ENCODE measurements around the gene DAAM1.

The DAAM1 gene

DNA sequence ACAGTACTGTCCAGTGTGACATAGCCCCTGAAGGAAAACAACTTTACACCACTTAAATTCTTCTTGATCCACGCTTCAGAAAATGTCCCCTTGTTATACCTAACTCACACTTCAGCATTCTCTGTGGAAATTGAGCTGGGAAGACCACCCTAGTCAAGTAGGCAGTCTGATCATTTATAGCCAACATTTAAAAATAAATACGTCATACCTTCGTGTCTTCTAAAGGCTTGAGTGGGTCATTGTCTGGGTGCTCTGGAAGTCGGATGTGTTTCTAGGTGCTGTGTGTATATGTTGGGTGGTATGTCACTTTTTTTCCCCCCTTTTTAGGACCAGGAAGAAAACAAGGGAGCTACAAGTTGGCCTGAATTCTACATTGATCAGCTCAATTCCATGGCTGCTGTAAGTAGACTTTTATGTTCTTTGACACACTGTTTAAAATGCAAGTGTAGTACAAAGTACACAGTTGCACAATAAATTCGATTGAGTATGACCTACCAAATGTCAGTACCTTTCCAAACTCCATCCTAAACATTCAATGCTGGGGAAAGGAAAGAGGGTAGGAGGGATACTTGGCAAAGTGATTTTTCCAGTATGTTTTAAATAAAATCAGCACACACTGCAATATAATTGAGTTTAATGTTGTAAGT is 126.6 kb downstream of the DAAM1 start:
- DNase-seq (ENCODE audit: low read depth in 2 of 2), result no peak

- no peak for DNase-seq (ENCODE audit: low read depth in 2 of 2)
These were observed 127.8 kb downstream of the DAAM1 start for GRCh38 chr14:59316151-59316830.

DNA sequence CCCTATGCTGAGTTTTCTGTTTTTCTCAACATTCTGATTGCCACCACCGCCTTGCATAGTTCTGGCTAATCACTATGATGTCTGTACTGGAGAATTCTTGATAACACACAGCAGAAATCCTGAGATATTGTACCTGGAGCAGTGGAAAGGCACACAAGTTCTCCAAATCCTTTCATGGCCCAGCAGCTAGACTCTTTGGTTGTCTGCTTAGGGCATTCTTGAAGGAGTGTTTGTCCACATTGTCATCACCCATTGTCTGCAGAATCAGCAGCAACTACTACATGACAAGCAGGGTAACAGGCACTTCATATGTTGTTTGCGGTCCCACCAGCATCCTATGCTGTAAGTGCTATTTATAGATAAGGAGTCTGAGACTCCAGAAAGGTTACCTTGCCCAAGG is 128.9 kb downstream of the DAAM1 start:
- no peak for DNase-seq (ENCODE audit: low read depth in 2 of 2)

DNA sequence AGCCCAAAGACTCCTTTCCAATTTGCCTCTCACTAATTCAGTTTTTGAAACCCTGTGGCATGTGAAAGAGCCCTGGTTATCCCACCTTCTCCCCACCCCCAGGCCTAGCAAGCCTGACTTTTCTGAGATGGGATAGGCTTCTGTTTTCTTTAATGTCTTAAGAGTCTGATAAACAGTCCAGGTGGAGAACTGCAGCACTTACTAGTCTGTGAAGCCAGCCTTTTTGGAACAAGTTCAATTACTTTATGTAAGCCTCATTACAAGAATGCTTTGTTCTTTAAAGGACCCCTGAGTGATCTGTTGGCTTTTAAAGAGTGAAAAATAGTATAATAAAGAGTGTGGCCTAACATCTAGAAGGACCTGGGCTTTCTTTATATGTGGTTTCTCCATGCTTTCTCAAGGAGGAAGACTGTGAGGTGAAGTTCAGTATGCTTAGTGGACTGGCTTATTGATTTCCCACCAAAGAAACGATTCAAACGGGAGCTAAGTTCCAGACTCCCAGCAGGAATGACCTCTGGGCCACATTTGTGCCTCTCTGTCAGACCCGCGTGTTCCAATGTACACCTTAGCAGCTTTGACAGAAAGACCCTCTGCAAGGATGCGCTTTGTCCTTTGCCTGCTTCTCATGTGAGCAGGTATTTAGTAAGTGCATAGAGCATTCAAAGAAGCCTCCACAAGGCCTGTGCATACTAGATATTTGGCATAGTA is 129.5 kb downstream of the DAAM1 start:
- DNase-seq (ENCODE audit: low read depth in 2 of 2), result no peak

DNA sequence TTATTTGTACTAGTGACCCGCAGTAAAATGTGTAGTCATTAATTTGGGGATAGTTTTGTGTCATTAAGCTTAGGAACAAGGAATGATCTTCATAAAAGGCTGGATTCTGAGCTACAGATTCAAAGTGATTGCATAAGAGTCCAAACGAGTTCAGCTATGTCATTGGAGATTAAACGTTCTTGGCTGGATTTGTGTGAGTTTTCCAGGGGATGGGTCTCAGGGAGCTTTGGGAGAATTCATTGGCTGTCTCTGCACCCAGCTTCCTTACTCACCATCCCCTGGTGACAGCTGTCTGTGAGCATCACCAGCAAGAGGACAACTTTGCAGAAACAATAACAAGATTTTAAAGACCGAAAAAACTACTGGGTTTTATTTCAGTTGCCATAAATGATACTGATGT is 130.4 kb downstream of the DAAM1 start:
- DNase-seq (ENCODE audit: low read depth in 2 of 2), result no peak

GRCh38 chr14:59320361-59320760 is 131.9 kb downstream of the DAAM1 start:
- DNase-seq (ENCODE audit: low read depth in 2 of 2), result no peak

- DNase-seq (ENCODE audit: low read depth in 2 of 2), result no peak
These were observed 132.5 kb downstream of the DAAM1 start for GRCh38 chr14:59320763-59321625.

GRCh38 chr14:59321626-59321949 is 133.1 kb downstream of the DAAM1 start:
- no peak for DNase-seq (ENCODE audit: low read depth in 2 of 2)

DNA sequence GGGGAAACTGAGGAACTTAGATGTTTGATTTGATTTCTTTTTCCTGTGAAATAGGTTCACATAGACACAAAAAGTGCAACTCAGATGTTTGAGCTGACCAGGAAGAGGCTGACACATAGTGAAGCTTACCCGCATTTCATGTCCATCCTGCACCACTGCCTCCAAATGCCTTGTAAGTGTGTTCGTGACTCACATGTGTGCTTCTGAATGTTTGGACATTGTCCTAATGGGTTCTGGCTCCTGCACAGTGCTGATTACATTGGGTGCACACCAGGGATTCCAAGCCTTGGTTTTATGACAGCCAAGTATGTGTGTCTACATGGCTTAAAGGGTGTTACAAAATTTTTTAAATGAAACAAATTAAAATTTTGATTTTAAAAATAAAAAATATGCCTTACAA is 137.4 kb downstream of the DAAM1 start:
- DNase-seq (ENCODE audit: low read depth in 2 of 2), result no peak

DNA sequence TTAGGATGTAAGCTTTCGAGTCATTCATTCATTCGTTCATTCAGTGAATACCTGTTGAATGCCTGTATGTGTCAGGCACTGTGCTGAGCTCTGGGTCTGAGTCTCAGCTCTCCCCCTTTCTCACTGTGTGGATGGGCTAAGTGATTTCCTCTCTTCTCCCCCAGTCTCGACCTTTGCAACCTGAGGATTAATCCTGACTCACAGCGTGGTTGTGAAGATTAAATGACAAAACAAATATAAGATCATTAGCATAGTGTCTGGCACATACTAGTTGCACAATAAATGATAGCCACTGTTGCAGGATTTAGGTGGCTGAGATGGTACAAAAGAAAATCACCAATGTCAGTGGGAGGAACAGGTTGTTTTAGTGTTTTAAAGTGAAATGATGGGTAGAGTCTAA is 140.0 kb downstream of the DAAM1 start:
- DNase-seq (ENCODE audit: low read depth in 2 of 2), result no peak

GRCh38 chr14:59330455-59330854 is 142.0 kb downstream of the DAAM1 start:
- no peak for DNase-seq (ENCODE audit: low read depth in 2 of 2)

DNA sequence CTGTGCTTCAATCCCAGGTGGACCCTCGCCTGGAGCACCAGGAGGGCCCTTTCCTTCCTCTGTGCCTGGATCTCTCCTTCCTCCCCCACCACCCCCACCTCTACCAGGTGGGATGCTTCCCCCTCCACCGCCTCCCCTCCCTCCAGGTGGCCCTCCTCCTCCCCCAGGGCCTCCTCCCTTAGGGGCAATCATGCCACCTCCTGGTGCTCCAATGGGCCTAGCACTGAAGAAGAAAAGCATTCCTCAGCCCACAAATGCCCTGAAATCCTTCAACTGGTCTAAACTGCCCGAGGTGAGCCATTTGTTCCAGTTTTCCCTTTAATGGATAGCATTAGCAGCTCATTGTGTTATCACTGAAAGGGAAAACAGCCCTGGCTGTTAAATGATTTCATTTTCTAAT is 142.8 kb downstream of the DAAM1 start:
- no peak for DNase-seq (ENCODE audit: low read depth in 2 of 2)

DNA sequence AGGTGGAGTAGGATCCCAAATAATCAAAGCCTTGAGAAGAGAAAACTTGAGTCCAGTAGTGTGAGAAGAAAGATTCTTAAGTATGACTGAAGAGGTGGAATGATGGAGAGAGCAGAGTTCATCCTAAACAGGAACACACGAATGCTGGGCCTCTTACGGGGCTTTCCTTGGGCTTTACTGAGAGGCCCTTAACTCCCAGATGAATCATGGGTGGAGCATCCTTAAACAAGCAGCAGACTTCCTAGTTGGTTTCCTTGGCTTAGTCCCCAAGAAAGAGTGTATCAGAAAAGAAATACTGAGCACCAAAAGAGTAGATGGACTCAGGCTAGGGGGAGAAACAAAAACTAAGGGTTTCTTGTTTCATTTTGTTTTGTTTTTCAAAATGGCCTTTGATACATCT is 144.3 kb downstream of the DAAM1 start:
- no peak for DNase-seq (ENCODE audit: low read depth in 2 of 2)

DNA sequence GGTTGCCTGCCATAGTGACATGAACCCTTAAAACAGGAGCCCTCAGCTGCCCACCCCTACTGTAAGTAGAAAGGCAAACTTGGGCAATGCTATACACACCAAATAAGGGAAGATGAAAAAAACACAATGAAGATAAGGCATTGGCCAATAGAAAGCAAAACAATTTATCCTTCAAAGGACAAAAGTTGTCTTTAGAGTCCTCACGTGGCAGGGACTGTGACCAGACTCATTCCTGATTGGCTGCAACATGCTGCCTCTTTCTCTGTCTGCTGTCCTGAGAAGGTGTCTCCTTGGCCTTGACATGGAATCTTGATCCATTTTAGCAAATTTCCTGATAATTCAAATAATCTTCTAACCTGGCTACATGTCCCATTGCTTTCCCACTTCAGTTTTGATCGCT is 144.8 kb downstream of the DAAM1 start:
- DNase-seq (ENCODE audit: low read depth in 2 of 2), result no peak

GRCh38 chr14:59333668-59334067 is 145.2 kb downstream of the DAAM1 start:
- DNase-seq (ENCODE audit: low read depth in 2 of 2), result no peak

GRCh38 chr14:59334253-59334652 is 145.8 kb downstream of the DAAM1 start:
- DNase-seq (ENCODE audit: low read depth in 2 of 2), result no peak

GRCh38 chr14:59336098-59336497 is 147.6 kb downstream of the DAAM1 start:
- no peak for DNase-seq (ENCODE audit: low read depth in 2 of 2)

- DNase-seq (ENCODE audit: low read depth in 2 of 2), result no peak
These were observed 148.2 kb downstream of the DAAM1 start for GRCh38 chr14:59336706-59337105.

DNA sequence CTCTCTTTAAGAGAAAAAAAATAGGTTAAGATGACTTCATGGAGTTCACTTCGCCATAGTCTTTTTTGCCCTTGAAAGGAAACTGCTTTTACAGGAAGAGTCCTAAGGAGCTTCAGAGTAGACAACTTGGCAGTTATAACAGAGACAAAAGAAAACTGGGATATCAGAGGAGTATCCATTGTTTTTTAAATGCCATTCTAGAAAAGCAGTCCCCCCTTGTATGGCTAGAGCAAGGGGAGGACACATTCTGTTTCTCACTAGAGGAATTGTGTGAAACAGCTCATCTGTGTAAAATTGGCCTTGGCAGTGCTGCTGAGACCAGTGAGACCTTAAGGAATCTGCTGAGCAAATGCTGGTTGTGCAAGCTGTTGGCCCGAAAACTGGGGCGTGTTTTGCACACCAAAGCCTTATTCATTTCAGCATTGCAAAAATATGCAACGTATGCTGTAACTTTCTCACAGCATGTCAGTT is 148.7 kb downstream of the DAAM1 start:
- no peak for DNase-seq (ENCODE audit: low read depth in 2 of 2)

DNA sequence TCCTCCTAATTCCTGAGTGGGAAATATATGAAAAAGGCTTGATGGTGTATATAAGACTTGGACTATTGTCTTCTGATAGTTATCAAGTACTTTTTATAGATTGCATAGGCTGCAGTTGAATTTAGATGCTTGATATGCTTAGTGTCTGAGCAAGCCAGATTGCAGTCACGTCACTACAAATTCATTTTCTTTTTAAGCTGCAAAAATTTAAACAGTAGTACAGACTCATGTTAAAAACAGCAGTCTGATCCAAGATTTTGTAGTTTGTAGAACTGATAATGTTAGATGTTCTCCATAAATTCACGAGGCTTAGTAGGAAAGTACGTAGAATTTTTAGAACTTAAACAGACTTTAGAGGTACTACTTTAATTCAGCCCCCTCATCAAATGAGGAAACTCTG is 150.3 kb downstream of the DAAM1 start:
- no peak for DNase-seq (ENCODE audit: low read depth in 2 of 2)

- DNase-seq (ENCODE audit: low read depth in 2 of 2), result no peak
These were observed 151.3 kb downstream of the DAAM1 start for GRCh38 chr14:59339524-59340330.

All from stimulated activated CD4-positive, alpha-beta T cell treated with anti-CD3 and anti-CD28 coated beads, Interleukin-1b, Interleukin-23, amount 100 ng/mL, for 1 hour (primary cell).